Measurements from ENCODE around the gene FADS2.

Gene FADS2

DNA sequence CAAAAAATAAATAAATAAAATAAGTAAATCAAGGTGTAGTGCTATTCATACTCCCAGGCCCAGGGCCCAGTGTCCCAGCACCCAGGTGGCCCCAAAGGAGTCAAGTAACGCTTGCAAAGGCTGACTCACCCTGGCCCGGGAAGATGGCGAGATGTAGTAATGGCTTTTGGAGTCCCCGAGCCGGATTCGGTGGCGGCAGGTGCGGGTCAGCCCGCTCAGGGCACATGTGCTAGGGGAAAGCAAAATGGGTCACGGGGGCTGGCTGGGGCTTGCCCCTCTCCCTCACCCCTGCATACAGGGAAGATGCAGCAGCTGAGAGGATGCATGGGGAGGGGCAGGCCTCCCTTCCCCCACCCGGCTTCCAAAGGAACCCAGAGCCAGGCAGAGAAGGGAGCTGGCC is 74.2 kb downstream of the FADS2 start:
- TF ChIP-seq CTCF (IDR thresholded peaks at IDR 0.05; ENCODE audit: low read depth, low read length, missing control alignments), result no peak
- no peak overlapping the region for H3K4me3 ChIP-seq (replicated peaks; ENCODE audit: low read depth, low read length)
- DNase-seq (ENCODE audit: extremely low read depth, low read depth), result no peak

DNA sequence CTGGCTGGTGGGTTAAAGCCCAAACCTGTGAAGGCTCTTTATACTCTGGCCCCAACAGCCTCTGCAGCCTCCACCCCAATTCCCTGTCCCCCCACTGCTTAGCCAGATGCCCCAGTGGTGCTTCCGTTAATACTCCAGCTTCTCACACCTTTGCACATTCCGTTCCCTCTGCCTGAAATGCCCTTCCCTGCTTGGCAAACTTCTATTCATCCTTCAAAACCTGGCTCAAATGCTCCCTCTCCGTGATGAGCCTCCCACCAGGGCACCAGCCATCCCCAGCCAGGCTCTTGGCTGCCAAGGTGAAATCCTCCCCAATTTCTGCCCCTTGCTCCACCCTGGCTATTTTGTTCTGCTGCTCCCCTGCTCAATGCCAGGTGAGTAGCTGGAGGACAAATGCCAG is 75.7 kb downstream of the FADS2 start:
- no peak for TF ChIP-seq CTCF (IDR thresholded peaks at IDR 0.05; ENCODE audit: low read depth, low read length, missing control alignments)
- no peak overlapping the region for H3K4me3 ChIP-seq (replicated peaks; ENCODE audit: low read depth, low read length)
- no peak for DNase-seq (ENCODE audit: extremely low read depth, low read depth)

GRCh38 chr11:61904539-61905048 is 76.5 kb downstream of the FADS2 start:
- DNase-seq (ENCODE audit: extremely low read depth, low read depth), result no peak
- no peak for TF ChIP-seq CTCF (IDR thresholded peaks at IDR 0.05; ENCODE audit: low read depth, low read length, missing control alignments)
- no peak overlapping the region for H3K4me3 ChIP-seq (replicated peaks; ENCODE audit: low read depth, low read length)

DNA sequence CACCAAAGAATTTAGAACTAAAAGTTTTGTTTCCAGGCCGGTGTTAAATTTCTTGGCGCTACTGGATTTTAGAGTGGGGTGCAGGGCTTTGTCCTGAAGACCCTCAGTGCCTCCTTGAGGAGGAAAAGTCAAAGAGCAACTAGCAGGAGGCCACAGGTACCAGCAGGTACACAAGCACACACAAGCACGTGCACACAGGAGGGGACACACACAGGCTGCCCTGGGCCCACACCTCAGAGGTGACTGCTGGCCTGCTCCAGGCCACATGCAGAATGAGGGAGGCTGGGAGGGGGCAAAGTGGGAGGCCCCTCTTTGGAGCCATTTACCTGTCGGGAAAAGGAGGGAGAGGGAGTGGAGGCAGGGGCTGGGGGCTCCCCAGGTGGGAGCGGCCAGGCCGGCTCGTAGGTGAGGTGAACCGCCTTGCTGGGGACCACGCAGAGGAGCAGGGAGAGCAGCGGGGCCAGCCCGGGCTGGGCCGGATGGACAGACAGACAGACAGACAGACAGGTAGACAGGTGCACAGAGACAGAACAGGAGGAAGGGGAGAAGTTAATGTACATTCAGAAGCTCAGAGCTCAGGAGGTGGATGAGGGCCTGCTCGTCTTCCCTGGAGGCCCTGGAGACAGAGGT is 77.1 kb downstream of the FADS2 start:
- no peak for DNase-seq (ENCODE audit: extremely low read depth, low read depth)
- no peak for TF ChIP-seq CTCF (IDR thresholded peaks at IDR 0.05; ENCODE audit: low read depth, low read length, missing control alignments)
- no peak overlapping the region for H3K4me3 ChIP-seq (replicated peaks; ENCODE audit: low read depth, low read length)

DNA sequence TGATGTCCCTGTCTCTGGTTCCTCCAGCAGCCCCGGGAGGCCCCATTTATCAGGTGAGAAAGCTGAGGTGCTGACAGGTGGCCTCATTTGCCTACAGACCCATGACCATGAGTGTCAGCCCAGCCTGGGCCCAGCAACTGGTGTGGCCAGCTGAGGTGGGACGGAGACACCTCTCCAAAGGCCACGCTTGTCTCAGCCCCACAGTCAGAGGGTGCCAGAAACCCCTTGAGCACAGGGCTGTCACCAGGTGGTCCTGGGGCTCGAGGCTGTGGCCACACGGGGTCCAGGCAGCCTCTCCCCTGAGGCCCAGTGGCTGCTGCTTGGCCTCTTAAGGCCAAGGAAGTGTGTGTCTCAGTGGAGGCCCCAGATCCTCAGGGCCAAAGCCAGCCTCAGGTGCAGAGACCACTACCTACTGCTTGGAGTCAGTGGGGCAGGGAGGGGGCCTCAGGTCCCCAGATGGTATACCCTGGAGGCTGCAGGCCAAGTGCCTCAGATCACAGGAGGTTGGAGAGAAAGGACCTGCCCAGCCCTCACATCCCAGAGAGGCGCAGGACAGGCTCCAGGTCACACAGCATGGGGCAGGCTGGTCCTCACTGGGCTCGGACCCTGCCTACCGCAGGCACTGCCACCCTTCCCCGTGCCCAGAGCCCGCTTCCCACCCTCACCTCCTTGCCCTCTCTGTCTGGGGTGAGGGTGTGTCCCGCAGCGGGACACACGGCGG is 77.9 kb downstream of the FADS2 start:
- H3K4me3 ChIP-seq (replicated peaks; ENCODE audit: low read depth, low read length), result no peak overlapping the region
- TF ChIP-seq CTCF (IDR thresholded peaks at IDR 0.05; ENCODE audit: low read depth, low read length, missing control alignments), result no peak
- DNase-seq (ENCODE audit: extremely low read depth, low read depth), result no peak

DNA sequence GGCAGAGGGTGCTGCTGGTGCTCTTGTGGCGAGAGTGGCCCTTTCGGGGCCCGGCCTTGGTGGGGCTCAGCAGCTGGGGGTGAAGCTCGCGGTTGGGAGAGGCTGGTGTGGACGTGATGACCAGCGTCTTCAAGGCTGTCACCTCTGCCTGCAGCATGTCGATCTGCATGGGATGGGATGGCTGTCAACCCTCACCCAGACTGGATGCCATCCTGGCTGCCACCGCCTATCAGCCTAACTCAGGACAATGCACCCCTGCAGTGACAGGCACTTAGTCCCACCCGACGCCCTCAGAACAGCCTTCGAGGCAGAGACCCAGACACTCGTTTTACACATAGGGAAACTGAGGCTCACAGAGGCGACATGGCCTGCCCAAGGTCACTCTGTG is 78.4 kb downstream of the FADS2 start:
- DNase-seq (ENCODE audit: extremely low read depth, low read depth), result no peak
- no peak overlapping the region for H3K4me3 ChIP-seq (replicated peaks; ENCODE audit: low read depth, low read length)
- no peak for TF ChIP-seq CTCF (IDR thresholded peaks at IDR 0.05; ENCODE audit: low read depth, low read length, missing control alignments)

Measured in HFF-Myc (cell line).